ENCODE measurements around the gene SPATA31C2.

Gene SPATA31C2

GRCh38 chr9:88173378-88173999 lies 35.2 kb upstream of the SPATA31C2 start:
- H3K4me1 ChIP-seq, result no peaks in the 10 kb centered on the region
- peak; percentile 45 to 70 for DNase-seq

GRCh38 chr9:88169700-88170099 lies 31.4 kb upstream of the SPATA31C2 start:
- TF ChIP-seq, protein P1, sequence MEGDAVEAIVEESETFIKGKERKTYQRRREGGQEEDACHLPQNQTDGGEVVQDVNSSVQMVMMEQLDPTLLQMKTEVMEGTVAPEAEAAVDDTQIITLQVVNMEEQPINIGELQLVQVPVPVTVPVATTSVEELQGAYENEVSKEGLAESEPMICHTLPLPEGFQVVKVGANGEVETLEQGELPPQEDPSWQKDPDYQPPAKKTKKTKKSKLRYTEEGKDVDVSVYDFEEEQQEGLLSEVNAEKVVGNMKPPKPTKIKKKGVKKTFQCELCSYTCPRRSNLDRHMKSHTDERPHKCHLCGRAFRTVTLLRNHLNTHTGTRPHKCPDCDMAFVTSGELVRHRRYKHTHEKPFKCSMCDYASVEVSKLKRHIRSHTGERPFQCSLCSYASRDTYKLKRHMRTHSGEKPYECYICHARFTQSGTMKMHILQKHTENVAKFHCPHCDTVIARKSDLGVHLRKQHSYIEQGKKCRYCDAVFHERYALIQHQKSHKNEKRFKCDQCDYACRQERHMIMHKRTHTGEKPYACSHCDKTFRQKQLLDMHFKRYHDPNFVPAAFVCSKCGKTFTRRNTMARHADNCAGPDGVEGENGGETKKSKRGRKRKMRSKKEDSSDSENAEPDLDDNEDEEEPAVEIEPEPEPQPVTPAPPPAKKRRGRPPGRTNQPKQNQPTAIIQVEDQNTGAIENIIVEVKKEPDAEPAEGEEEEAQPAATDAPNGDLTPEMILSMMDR (IDR thresholded peaks at IDR 0.05), result no peak
- DNase-seq, result no peak
- no peaks in the 10 kb centered on the region for H3K36me3 ChIP-seq
- H3K4me3 ChIP-seq, result no peak overlapping the region
- intact Hi-C loops (cut with DNase I; ENCODE audit: low total_unique reads), result no loop called here
- H3K4me1 ChIP-seq, result no peaks in the 10 kb centered on the region
- no peaks in the 10 kb centered on the region for H3K9me3 ChIP-seq
- no peak overlapping the region for H3K27ac ChIP-seq
- H3K27me3 ChIP-seq, result no peaks in the 10 kb centered on the region

More at GRCh38 chr9:88173378-88173999, 35.2 kb upstream of the SPATA31C2 start:
- TF ChIP-seq, protein P1 (IDR thresholded peaks at IDR 0.05), result peak; percentile 42 to 47
- Histone ChIP-seq H3K36me3 (no peaks in the 10 kb centered on the region), H3K27ac (no peak overlapping the region), H3K27me3 (no peaks in the 10 kb centered on the region), H3K9me3 (no peaks in the 10 kb centered on the region), H3K4me3 (no peak overlapping the region)
- intact Hi-C loops (cut with DNase I; ENCODE audit: low total_unique reads), result no loop called here

GRCh38 chr9:88168564-88168963 lies 30.3 kb upstream of the SPATA31C2 start:
- TF ChIP-seq, protein P1 (IDR thresholded peaks at IDR 0.05), result no peak
- Histone ChIP-seq H3K27me3 (no peaks in the 10 kb centered on the region), H3K4me3 (no peak overlapping the region), H3K4me1 (no peaks in the 10 kb centered on the region), H3K27ac (no peak overlapping the region), H3K9me3 (no peaks in the 10 kb centered on the region), H3K36me3 (no peaks in the 10 kb centered on the region)
- intact Hi-C loops (cut with DNase I; ENCODE audit: low total_unique reads), result no loop called here
- no peak for DNase-seq

DNA sequence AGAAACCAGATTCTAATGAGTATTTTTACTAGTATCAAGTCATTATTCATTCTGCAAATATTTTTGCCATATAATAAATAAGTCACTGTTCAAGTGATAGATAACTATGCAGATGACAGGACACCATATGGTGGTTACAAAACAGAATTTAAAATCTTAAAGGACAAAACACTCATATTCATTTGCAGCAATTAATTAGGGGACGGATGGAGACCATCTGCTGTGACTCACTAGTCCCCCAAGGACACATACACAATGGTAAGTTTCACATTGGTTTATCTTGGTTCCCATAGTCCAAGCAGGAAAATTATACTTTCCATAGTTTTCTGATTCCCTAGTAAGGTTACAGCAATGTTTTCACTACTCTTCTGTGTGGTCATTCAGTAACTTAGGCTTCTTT lies 28.4 kb upstream of the SPATA31C2 start:
- intact Hi-C loops (cut with DNase I; ENCODE audit: low total_unique reads), result no loop called here
- TF ChIP-seq, protein P1 (IDR thresholded peaks at IDR 0.05), result no peak
- no peak overlapping the region for H3K27ac ChIP-seq
- no peaks in the 10 kb centered on the region for H3K36me3 ChIP-seq
- H3K9me3 ChIP-seq, result no peaks in the 10 kb centered on the region
- H3K27me3 ChIP-seq, result no peaks in the 10 kb centered on the region
- H3K4me3 ChIP-seq, result no peak overlapping the region
- no peaks in the 10 kb centered on the region for H3K4me1 ChIP-seq
- no peak for DNase-seq

DNA sequence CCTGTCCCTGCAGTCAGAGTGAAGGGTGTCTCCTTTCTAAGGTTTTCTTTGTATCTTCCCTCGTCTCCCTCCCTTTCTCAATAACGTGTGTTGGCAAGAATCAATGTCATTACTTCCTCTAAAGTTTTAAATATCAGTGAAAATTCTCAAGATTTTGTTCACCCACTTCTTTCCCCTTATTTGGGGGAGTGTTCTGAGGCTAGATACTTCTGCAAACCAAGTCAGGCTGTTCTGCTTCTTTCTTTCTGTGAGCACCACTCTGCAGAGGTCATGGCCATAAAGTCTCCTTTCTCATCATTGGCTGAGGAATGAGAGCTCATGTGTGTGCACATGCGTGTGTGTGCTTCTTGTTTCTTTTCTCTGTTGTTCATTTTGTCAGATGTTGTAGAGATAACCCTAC lies 26.6 kb upstream of the SPATA31C2 start:
- DNase-seq, result no peak
- H3K9me3 ChIP-seq, result no peaks in the 10 kb centered on the region
- H3K27me3 ChIP-seq, result peaks cover 0 to 1% of the 10 kb centered on the region in 2 donors
- TF ChIP-seq, protein P1 (IDR thresholded peaks at IDR 0.05), result no peak
- no peaks in the 10 kb centered on the region for H3K4me1 ChIP-seq
- no peaks in the 10 kb centered on the region for H3K36me3 ChIP-seq
- intact Hi-C loops (cut with DNase I; ENCODE audit: low total_unique reads), result no loop called here
- no peak overlapping the region for H3K27ac ChIP-seq
- H3K4me3 ChIP-seq, result no peak overlapping the region

- H3K36me3 ChIP-seq, result no peaks in the 10 kb centered on the region
- intact Hi-C loops (cut with DNase I; ENCODE audit: low total_unique reads), result no loop called here
- H3K27me3 ChIP-seq, result peaks cover 0 to 5% of the 10 kb centered on the region in 2 donors
- H3K9me3 ChIP-seq, result no peaks in the 10 kb centered on the region
- no peak for DNase-seq
- no peak overlapping the region for H3K27ac ChIP-seq
- H3K4me1 ChIP-seq, result no peaks in the 10 kb centered on the region
- no peak overlapping the region for H3K4me3 ChIP-seq
- TF ChIP-seq, protein P1 (IDR thresholded peaks at IDR 0.05), result no peak
Observed at GRCh38 chr9:88161144-88161543, 22.9 kb upstream of the SPATA31C2 start.

Data from tibial artery (tissue), 4 donors.